Activated T-helper 1 cell treated with anti-CD3 and anti-CD28 coated beads, Interleukin-2, amount 50 U/mL, for 16 hours (primary cell): ENCODE results near the gene HID1.

Source experiments
- DNase-seq, 2 donors: peaks; one replicate each; pipeline ENCODE4 v3.0.0-alpha.2; 2020; ENCODE audit warnings: low read depth in 1 of 2, low spot score in 1 of 2

HID1 gene

GRCh38 chr17:74949455-74950115, 23.0 kb downstream of the HID1 start:
- no peak for DNase-seq

DNA sequence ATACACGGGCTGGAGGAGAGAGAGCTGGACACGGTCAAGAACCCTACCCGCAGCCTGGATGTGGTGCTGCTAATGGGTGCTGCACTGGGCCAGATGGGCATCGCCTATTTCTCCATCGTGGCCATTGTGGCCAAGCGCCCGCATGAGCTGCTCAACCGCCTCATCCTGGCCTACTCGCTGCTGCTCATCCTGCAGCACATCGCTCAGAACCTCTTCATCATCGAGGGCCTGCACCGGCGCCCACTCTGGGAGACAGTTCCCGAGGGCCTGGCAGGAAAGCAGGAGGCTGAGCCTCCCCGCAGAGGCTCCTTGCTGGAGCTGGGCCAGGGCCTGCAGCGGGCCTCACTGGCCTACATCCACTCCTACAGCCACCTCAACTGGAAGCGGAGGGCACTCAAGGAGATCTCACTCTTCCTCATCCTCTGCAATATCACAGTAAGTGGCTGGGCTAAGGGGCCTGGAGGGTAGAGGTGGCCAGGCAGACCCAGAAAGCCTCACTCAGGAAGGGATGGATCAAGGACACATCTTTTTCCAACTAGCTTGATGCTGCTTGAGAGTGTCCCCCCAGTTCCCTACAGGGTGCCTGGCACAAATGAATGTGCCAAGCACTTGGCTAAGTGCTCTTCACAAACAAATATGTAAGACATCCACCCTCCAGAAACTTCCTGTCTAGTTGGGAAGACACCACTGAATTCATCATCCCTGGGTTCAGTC, 25.4 kb downstream of the HID1 start:
- no peak for DNase-seq

DNA sequence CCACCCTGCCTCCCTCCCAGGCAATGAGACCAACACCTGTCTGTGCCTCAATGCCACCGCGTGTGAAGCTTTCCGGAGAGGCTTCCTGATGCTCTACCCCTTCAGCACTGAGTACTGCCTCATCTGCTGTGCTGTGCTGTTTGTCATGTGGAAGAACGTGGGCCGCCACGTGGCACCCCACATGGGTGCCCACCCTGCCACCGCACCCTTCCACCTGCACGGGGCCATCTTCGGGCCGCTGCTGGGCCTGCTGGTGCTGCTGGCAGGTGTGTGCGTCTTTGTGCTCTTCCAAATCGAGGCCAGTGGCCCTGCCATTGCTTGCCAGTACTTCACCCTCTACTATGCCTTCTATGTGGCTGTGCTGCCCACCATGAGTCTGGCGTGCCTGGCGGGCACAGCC, 25.9 kb downstream of the HID1 start:
- no peak for DNase-seq

DNA sequence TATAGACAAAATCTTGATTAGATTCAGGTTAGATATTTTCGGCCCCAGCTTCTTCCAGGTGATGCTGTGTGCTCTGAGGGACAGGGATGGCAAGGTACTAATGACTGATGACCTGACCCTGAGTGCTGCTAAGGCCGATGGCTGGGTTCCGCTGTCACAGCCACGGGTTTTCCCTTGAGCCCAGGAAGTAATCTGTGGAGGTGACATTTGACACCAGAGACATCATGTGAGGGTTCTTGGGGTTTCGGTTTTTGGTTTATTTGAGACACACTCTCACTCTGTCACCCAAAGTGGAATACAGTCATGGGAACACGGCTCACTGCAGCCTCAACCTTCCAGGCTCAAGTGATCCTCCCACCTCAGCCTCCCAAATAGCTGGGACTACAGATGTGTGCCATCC, 27.0 kb downstream of the HID1 start:
- no peak for DNase-seq

DNA sequence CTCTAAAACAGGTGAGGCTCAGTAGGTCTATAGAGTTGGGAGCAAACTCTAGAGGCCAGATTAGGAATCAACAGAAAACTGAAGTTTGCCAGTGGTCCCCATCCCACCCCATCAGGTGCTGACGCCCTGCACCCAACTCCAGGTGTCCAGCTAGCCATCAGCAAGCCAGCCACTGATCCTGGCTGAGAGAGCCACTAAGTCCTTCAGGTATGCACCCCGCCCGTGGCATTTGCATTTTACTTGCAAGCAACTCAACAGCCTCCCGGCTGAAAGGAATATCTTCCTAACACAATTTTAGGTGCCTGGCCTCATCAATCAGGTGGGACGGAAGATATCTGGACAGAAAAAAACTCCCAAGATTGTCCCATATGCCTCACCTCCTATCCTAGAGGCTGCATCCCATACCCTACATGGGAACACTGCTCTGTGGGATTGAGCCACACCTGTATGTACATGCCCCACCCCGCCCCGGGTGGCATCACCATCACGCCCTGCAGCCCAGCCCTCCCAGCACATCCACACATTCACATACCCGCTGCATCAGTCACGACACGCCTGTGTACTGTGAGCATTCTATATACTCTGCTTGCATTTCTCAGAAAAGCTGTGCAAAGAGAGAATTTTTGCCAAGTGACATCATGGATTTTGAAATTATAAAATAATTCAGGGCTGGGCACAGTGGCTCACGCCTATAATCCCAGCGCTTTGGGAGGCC, 28.6 kb downstream of the HID1 start:
- no peak for DNase-seq

DNA sequence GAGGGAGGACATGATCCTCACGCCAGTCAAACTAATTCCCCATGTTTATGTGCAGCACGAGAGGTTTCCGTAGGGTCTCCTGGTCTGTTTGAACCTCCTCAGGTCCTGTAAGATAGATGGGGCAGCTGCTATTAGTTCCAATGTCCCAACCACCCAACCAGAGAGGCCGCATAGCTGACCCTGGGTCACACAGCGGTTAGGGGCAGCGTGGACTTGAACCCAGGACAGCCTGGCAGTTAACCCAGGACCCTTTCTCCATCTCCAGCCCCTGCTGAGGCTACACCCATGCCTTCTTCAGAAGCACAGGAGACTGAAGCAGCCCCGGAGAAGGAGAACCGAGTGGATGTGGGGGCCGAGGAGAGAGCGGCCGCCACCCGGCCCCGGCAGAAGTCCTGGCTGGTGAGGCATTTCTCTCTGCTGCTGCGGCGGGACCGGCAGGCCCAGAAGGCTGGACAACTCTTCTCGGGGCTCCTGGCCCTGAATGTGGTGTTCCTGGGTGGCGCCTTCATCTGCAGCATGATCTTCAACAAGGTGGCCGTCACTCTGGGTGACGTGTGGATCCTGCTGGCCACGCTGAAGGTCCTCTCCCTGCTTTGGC, 31.3 kb downstream of the HID1 start:
- no peak for DNase-seq

DNA sequence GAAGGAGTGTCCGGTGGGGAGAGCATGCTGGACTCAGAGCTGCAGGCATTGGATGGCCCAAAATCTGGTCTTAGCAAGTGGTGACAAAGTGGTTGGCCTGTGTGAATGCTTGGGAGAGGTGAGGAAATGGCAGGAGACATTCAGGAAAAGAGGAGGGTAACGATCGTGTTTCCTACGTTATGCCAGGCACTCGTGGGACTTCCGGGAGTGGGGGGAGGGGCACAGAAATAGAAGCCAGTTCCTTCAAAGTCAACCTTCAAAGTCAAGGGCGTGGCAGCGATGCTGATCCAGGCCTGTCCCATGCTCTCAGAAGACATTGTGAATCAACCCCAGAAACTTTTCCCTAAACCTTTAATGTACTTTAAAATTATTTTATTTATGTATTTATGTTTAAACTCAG, 33.0 kb downstream of the HID1 start:
- DNase-seq: no peak

- DNase-seq: no peak
These were observed 34.2 kb downstream of the HID1 start for GRCh38 chr17:74938194-74938950.

- no peak for DNase-seq
These were observed 35.2 kb downstream of the HID1 start for GRCh38 chr17:74937064-74938051.

- DNase-seq: no peak
These were observed 36.1 kb downstream of the HID1 start for GRCh38 chr17:74936470-74936799.

DNA sequence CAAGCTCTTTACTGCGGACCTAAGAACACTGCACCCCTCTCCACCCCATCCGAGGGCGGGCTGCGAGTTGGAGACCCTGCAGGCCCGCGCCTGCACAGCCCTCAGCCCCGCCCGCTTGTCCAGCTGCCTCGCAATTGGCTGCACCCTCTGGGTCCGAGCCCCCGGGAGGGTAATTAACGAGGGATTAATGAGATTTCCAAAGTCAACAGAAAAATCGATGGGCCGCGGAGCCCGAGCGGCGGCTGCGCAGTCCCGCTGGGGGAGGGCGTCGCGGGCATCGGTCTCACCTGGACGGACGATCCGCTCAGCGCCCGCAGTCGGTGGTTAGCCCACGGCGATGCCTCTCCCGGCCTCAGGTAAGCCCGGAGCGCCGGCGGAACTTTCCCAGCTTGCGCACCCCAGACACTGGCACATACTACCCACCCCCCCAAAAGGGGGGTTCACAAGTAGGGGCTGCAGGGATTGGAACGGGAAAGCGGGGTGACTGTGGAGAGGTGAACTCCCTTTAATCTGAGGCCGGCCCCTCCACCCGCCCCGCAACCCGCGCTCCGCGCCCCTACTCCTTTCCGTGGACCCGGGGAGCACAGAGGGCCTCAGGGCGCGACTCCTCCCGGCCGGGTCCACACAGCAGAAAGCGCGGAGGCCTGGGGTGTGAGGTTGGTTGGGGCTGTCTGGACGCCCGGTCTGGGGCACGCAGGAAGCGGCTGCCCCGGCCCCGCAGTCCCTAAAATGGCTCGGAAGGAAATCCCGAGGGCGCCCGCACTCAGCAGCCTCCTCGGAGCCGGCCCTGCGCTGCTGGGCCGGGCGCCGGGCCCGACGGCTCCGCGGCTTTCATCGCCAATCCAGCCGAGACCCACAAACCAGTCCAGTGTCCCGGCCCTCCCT, 36.7 kb downstream of the HID1 start, which contains the start of gene OTOP3:
Gene OTOP3 (plus strand): TSS at position 314 of the 885 bp plus-strand sequence. CDS start 24 bp downstream, at position 338.
- no peak for DNase-seq

DNA sequence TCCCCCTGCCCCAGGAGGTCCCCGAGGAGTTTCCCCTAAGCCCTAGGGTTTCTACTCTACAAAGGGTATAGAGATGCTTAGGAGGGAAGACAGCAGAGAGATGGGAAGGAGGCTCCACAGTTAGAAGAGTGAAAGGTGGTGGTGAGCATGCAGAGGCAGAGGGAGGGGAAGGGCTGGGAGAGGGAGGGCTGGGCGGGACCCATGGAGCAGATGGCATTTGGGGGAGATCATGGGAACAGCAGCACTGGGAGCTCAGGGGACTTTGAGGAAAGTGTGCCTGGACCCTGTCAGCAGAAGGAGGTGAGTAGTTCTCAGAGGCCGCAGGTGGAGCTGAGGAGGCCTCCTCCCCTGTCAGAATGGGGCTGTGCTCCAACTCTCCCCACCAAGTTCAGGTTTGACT, 37.5 kb downstream of the HID1 start:
- no peak for DNase-seq

DNA sequence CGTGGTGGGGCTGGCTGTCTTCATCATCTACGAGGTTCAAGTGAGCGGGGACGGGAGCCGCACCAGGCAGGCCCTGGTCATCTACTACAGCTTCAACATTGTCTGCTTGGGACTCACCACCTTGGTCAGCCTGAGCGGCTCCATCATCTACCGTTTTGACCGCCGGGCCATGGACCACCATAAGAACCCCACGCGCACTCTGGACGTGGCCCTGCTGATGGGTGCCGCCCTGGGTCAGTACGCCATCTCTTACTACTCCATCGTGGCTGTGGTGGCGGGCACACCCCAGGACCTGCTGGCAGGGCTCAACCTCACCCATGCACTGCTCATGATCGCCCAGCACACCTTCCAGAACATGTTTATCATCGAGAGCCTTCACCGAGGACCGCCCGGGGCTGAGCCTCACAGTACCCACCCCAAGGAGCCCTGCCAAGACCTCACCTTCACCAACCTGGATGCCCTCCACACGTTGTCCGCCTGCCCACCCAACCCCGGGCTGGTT, 42.0 kb downstream of the HID1 start:
- no peak for DNase-seq

DNA sequence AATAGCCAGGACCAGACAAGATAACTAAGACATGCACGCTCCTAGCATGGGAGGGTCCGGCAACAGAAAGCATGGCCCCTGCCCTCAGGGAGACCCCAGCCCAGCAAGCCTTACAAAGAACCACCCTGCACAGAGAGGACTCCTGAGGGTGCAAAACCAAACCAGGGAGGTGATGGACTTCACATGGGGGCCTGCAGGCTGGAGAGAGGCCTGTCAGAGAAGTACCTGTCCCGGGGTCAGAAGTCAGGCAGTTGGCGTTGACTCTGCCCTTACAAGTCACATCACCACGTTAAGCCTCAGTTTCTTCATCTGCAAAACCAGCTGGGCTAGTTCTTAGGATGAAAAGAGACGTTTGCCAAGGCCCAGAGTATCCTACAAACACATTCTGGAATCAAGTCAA, 43.8 kb downstream of the HID1 start:
- DNase-seq: no peak

- no peak for DNase-seq
These were observed 47.3 kb downstream of the HID1 start for GRCh38 chr17:74925242-74925641.

GRCh38 chr17:74924250-74924948, 48.2 kb downstream of the HID1 start, which contains the start of gene OTOP2:
OTOP2 (plus strand) TSS chr17:74924273; CDS start chr17:74924633, 360 bp downstream.
- DNase-seq: no peak

DNA sequence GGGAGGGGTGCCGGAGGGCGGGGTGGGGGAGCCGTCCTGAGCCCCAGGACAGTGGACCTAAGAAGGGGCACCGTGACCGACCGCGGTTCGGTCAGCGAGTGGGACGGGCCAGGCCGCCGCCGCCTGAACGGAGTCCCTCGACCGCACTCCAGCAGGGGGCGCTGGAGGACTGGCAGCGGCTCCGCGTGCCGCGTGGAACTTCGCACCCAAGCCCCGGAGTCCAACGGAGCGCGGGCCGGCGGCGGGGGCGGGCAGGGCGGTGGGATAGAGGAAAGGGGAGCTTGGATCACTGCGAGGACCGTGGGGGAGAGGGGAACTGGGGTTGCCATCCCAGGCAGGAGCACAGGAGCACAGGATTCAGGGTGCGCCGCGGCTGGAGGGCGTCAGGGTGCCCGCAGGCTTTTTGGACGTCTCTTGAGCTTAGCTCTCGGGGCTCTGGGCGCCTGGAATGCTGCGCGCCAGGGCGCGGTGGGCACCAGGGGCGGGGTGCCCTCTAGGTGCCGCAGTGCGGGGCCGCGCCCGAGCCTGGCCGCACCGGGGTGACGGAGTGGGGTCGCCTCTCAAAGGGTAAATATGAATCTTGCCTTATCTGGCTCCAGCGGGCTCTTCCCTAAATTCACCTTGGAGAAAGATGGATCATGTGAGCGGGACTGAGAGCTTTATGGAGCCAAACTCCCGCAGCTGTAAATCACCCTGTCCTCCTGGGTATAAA, 48.9 kb downstream of the HID1 start:
- DNase-seq: peak; percentile 53 to 61
